Testis (tissue), 3 donors: ENCODE results near the gene TP53BP2. TPM values are rescaled to one million over a fixed set of nuclear protein-coding genes. Genes with fewer than 3 reads are reported as not detected.

Experiments
- DNase-seq: peaks from one replicate; pipeline ENCODE4 v3.0.0-alpha.2; 2019
- H3K27ac ChIP-seq, 2 donors: fragments of 200-600 bp; sonication (generic); one replicate each; pipeline ENCODE4 v1.5.1; 2019
- H3K27me3 ChIP-seq: fragments of 200-600 bp; sonication (generic); one replicate; pipeline ENCODE4 v1.5.1; 2019
- H3K36me3 ChIP-seq: fragments of 200-600 bp; sonication (generic); one replicate; pipeline ENCODE4 v1.5.1; 2017; ENCODE audit warnings: low read depth; ENCODE audit errors: missing control alignments
- H3K4me1 ChIP-seq: fragments of 200-600 bp; sonication (generic); one replicate; pipeline ENCODE4 v1.5.1; 2019
- H3K4me3 ChIP-seq, 2 donors: fragments of 200-600 bp; sonication (generic); one replicate each; pipeline ENCODE4 v1.5.1; 2017 to 2019
- H3K9me3 ChIP-seq: fragments of 200-600 bp; sonication (generic); one replicate; pipeline ENCODE4 v1.5.1; 2017
- POLR2A ChIP-seq: fragments of 450-650 bp; IDR thresholded peaks from one replicate; pipeline ENCODE4 v1.6.1; 2017; ENCODE audit warnings: antibody characterized with exemption, mild to moderate bottlenecking, moderate library complexity
- WGBS, 2 donors: methylation state at CpG; one replicate each; pipeline ENCODE4 v1.1.5; 2018; 5-methylcytosine and 5-hydroxymethylcytosine counted together
- intact Hi-C: fragments of 100-400 bp; cut with DNase I; formaldehyde crosslinking; loops from one replicate; pipeline ENCODE4 v1.15.1; 2023; ENCODE audit warnings: low total_unique reads
- polyA plus RNA-seq: library from polyadenylated mRNA; stranded (reverse); fragments of 350-450 nt; fragmentation: Illumina TruSeq; extraction: RNeasy Lipid Tissue Mini Kit (QIAGEN cat#74804); gene quantifications from one replicate; pipeline ENCODE4 v1.2.3, GENCODE V29; 2014; ENCODE audit warnings: low read depth, low replicate concordance; ENCODE audit not compliant: insufficient read depth
- total RNA-seq, 2 donors: library from RNA; depleted of rRNA; stranded (reverse); fragments of >200 nt; gene quantifications; one replicate each; pipeline ENCODE4 v1.2.3, GENCODE V29; 2016
- TF ChIP-seq, protein P1 (sequence below), 3 experiments: fragments of 450-650 bp in 2 of 3; fragments of 200-600 bp in 1 of 3; sonication (generic) in 1 of 3; IDR thresholded peaks; one replicate each; pipeline ENCODE4 v1.5.1; 2016 to 2019; ENCODE audit warnings: antibody characterized with exemption in 3 of 3, mild to moderate bottlenecking in 2 of 3, moderate library complexity in 1 of 3

The TP53BP2 gene
- total and polyA plus RNA-seq, 3 donors from 2014 or later, result 29.6 to 99.3 (median 64.3) TPM

DNA sequence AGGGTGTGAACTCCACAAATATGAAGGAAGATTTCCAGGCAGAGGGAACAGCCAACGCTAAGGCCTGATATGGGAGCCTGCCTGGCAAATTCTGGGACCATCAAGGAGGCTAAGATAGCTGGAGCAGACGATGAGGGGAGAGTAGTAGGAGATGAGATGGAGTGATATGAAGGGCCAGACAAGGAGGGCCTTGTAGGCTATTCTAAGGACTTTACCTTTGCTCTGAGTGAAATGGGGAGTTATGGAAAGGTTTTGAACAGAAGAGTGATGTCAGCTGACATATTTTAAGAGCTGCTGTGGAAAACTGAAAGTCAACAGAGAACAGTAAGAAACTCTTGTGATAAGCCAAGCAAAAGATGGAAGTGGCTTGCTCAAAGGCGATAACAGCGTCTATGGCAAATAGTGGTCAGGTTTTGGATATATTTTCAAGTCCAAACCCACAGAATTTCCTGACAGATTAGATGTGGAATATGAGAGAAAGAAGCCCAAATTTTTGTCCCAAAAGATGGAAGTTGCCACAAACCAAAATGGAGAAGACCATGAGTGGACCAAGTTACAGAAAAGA, 2.1 kb upstream of the TP53BP2 start:
- Histone ChIP-seq H3K27me3 (no peaks in the 10 kb centered on the region), H3K9me3 (no peaks in the 10 kb centered on the region), H3K27ac (no peak overlapping the region), H3K4me3 (no peak overlapping the region), H3K4me1 (peaks cover 14% of the 10 kb centered on the region), H3K36me3 (no peaks in the 10 kb centered on the region)
- DNase-seq, result no peak
- no peak for TF ChIP-seq POLR2A
- TF ChIP-seq, protein P1, sequence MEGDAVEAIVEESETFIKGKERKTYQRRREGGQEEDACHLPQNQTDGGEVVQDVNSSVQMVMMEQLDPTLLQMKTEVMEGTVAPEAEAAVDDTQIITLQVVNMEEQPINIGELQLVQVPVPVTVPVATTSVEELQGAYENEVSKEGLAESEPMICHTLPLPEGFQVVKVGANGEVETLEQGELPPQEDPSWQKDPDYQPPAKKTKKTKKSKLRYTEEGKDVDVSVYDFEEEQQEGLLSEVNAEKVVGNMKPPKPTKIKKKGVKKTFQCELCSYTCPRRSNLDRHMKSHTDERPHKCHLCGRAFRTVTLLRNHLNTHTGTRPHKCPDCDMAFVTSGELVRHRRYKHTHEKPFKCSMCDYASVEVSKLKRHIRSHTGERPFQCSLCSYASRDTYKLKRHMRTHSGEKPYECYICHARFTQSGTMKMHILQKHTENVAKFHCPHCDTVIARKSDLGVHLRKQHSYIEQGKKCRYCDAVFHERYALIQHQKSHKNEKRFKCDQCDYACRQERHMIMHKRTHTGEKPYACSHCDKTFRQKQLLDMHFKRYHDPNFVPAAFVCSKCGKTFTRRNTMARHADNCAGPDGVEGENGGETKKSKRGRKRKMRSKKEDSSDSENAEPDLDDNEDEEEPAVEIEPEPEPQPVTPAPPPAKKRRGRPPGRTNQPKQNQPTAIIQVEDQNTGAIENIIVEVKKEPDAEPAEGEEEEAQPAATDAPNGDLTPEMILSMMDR (IDR thresholded peaks at IDR 0.05), result no peak
- intact Hi-C loops, result no loop called here
- WGBS, 2 donors, result 84 to 85% methylated on average over 4 of the region's 4 CpGs

DNA sequence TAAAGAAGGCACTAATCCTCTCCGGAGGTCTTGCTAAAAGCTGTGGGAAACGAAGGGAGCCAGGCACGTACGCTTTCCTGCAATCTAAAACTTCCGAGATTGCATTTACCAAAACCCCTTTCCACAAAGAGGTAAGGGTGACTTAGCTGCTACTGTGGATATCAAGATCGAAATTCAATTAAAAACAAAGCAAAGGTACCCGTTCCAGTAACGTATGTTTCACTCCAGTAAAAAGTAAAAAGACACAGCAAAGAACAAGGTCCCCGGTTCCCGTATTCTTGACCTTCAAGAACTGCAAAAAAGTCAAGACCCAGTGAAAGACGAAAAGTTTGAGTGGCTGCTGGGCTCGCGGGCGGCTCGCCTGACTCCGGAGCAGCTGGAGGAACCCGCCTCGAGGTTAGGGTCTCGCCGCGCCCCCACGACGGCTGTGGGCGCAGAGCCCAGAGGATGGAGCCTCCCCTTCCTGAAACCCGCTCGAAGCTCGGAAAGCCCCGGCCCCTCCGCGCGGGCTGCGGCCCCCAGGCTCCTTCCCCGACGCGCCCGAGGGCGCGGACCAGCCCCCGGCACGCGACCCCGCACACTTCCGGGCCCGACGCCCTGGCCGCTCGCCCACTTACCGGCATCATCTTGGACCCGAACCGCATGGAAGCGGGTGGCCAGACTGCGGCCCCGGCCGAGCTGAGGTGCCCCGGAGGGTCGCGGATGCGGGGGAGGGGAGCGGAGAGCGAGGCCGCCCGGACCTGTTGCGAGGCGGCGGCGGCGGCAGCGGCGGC, 524 bp downstream of the TP53BP2 start:
- Histone ChIP-seq H3K27me3 (no peaks in the 10 kb centered on the region), H3K9me3 (no peaks in the 10 kb centered on the region), H3K27ac (peak overlapping the region; percentile 91 to 98), H3K4me1 (peaks cover 34% of the 10 kb centered on the region), H3K36me3 (no peaks in the 10 kb centered on the region), H3K4me3 (peak overlapping the region; percentile 83 to 89)
- TF ChIP-seq, protein P1 (IDR thresholded peaks at IDR 0.05), result no peak
- TF ChIP-seq POLR2A, result no peak
- DNase-seq, result peak; percentile 46
- WGBS, 2 donors, result 0% methylated on average over 11 to 68 of the region's 69 CpGs
- intact Hi-C loops, result no loop called here

DNA sequence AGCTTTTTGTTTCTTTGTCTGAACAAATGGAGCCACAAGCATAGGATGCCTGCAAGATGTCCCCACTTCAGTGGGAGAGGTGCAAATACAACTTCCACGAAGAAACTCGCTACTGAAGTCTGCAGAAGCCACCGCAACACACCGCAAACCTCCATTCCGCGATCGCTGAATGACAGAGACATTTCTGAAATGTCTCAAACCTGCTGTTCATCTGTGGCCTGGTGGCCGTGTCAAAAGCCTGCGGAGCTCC, 1.0 kb downstream of the TP53BP2 start:
- no peaks in the 10 kb centered on the region for H3K27me3 ChIP-seq

DNA sequence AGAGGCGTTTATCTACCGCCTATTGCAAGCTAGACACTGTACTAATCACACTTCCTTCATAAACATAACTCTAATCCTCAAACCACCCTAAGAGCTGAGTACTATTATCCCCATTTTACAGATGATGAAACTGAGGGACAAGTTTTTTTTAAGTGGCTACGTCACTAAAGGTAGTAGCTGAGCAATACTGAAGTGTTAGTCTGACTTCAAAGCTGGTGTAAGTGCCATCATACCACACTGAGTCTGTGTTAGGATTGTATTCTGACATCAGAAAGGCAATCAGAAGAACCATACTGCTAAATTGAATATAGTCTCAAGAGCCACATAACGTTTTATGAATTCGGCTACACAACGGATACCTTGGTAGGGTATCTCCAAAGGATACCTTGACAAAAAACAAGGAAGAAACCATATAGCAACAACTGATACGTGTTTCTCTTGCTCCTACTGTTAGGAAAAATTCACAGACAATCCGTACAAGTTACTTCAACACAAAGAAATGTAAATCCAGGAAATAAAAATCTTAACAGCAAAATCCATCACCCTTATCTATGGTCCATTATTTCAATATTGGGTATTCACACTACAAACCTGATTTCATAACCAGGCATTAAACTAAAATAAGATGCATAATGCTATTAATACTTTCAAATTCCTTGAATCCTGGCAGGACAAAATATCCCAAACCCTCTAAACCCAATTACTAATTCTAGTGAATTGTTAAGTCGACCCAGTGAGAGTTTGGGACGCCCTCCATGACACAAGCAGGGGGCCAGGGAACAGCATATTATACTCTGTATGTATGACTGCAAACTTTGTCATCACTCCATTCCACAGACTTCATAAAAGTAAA, 1.6 kb downstream of the TP53BP2 start:
- WGBS, 2 donors, result 45 to 46% methylated on average over 10 of the region's 10 CpGs
- Histone ChIP-seq H3K27ac (peak overlapping the region; percentile 91 to 98), H3K36me3 (no peaks in the 10 kb centered on the region), H3K4me1 (peaks cover 36% of the 10 kb centered on the region), H3K9me3 (no peaks in the 10 kb centered on the region), H3K27me3 (no peaks in the 10 kb centered on the region), H3K4me3 (peak overlapping the region; percentile 83 to 89)
- DNase-seq, result no peak
- intact Hi-C loops, result no loop called here
- TF ChIP-seq, protein P1 (IDR thresholded peaks at IDR 0.05), result no peak
- TF ChIP-seq POLR2A, result no peak

More for the DNA sequence above, 1.0 kb downstream of the TP53BP2 start:
- no peak for DNase-seq
- Histone ChIP-seq H3K4me1 (peaks cover 36% of the 10 kb centered on the region), H3K27ac (peak overlapping the region; percentile 91 to 98), H3K4me3 (peak overlapping the region; percentile 83 to 89), H3K36me3 (no peaks in the 10 kb centered on the region), H3K9me3 (no peaks in the 10 kb centered on the region)
- 1% methylated on average over 9 of the region's 9 CpGs for WGBS, 2 donors
- intact Hi-C loops, result no loop called here
- TF ChIP-seq, protein P1 (IDR thresholded peaks at IDR 0.05), result no peak
- TF ChIP-seq POLR2A, result no peak
